C4-2B (cell line): ENCODE results near the gene NT5C3A.

ENCODE experiments used
- CTCF ChIP-seq: fragments of 450-650 bp; conservative IDR thresholded peaks from 2 replicates; pipeline ENCODE4 v1.5.1; 2017; ENCODE audit warnings: mild to moderate bottlenecking
- ZFX ChIP-seq: fragments of 450-650 bp; IDR thresholded peaks from 2 replicates; pipeline ENCODE4 v1.6.1; 2017

DNA sequence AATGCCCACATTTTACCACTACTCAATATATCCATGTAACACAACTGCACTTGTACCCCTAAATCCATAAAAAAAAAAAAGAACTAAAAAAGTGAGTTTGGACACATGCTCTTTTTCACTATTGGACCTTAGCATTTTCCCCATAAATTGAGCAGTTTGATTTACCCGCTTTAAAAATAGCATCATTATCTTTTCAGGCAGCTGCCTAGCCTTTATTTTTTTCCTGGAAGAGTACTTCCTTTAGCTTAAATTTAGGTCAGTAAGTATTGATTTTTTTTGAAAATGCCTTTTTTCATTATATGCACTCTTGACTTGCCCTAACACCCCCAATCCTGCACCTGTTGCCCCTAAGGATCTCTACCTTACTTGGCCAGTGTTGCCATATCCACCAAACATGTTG is 5.3 kb upstream of the NT5C3A start:
- TF ChIP-seq CTCF (no peak), ZFX (no peak)
